OCI-LY1 (cell line): ENCODE measurements around the gene FAM219B.

Source experiments
- H2AFZ ChIP-seq: fragments of 200-600 bp; sonication (generic), shearing (Covaris generic); 2 replicates; pipeline ENCODE4 v1.6.0; 2014; ENCODE audit warnings: antibody characterized with exemption, mild to moderate bottlenecking, low read length
- H3F3A ChIP-seq: fragments of 200-600 bp; sonication (generic), shearing (Covaris generic); 2 replicates; pipeline ENCODE4 v1.6.0; 2014; ENCODE audit warnings: mild to moderate bottlenecking, antibody characterized with exemption, low read length, moderate library complexity; ENCODE audit not compliant: insufficient read depth
- H3K27ac ChIP-seq: fragments of 200-600 bp; sonication (generic); 2 replicates; pipeline ENCODE4 v1.5.1; 2014; ENCODE audit warnings: low read length, mixed run types, mild to moderate bottlenecking, low read depth; ENCODE audit not compliant: poor library complexity, severe bottlenecking
- H3K27me3 ChIP-seq: fragments of 200-600 bp; sonication (generic); 2 replicates; pipeline ENCODE4 v1.6.0; 2014; ENCODE audit warnings: antibody characterized with exemption, mild to moderate bottlenecking, low read length, moderate library complexity; ENCODE audit not compliant: insufficient read depth
- H3K36me3 ChIP-seq: fragments of 200-600 bp; sonication (generic); 2 replicates; pipeline ENCODE4 v1.6.1; 2014; ENCODE audit warnings: mild to moderate bottlenecking, antibody characterized with exemption, low read length, moderate library complexity, mixed read lengths; ENCODE audit not compliant: insufficient read depth
- H3K4me1 ChIP-seq: fragments of 200-600 bp; sonication (generic); 2 replicates; pipeline ENCODE4 v1.5.1; 2014; ENCODE audit warnings: mild to moderate bottlenecking, low read length, moderate library complexity; ENCODE audit not compliant: insufficient read depth, severe bottlenecking
- H3K4me2 ChIP-seq: fragments of 200-600 bp; sonication (generic), shearing (Covaris generic); 2 replicates; pipeline ENCODE4 v1.6.1; 2014; ENCODE audit warnings: low read length
- H3K4me3 ChIP-seq: fragments of 200-600 bp; sonication (generic); 2 replicates; pipeline ENCODE4 v1.5.1; 2014; ENCODE audit warnings: low read length, low read depth, mild to moderate bottlenecking, mixed read lengths; ENCODE audit not compliant: poor library complexity, severe bottlenecking
- H3K79me2 ChIP-seq: fragments of 200-600 bp; shearing (Covaris generic); 2 replicates; pipeline ENCODE4 v1.6.1; 2016; ENCODE audit warnings: mixed run types, low read length, mixed read lengths; ENCODE audit not compliant: insufficient read depth
- H3K9ac ChIP-seq: fragments of 200-600 bp; sonication (generic), shearing (Covaris generic); 2 replicates; pipeline ENCODE4 v1.6.1; 2014; ENCODE audit warnings: mild to moderate bottlenecking, low read length, mixed read lengths
- H3K9me2 ChIP-seq: fragments of 200-600 bp; sonication (generic), shearing (Covaris generic); 2 replicates; pipeline ENCODE4 v1.6.1; 2014; ENCODE audit warnings: low read depth, mild to moderate bottlenecking, low read length, mixed read lengths
- H3K9me3 ChIP-seq: fragments of 200-600 bp; shearing (Covaris generic); 2 replicates; pipeline ENCODE4 v1.6.1; 2014; ENCODE audit warnings: low read length, mixed read lengths
- H4K20me1 ChIP-seq: fragments of 200-600 bp; sonication (generic), shearing (Covaris generic); 2 replicates; pipeline ENCODE4 v1.6.0; 2016; ENCODE audit warnings: mild to moderate bottlenecking, low read length; ENCODE audit not compliant: insufficient read depth
- EZH2 ChIP-seq: fragments of 200-600 bp; sonication (generic), shearing (Covaris generic); IDR thresholded peaks from 2 replicates; pipeline ENCODE4 v1.8.0; 2017; ENCODE audit warnings: borderline replicate concordance, mixed run types, mild to moderate bottlenecking, antibody characterized with exemption, low read length, moderate library complexity, mixed read lengths
- TF ChIP-seq, protein P1 (sequence below): fragments of 200-600 bp; sonication (generic), shearing (Covaris generic); IDR thresholded peaks from 2 replicates; pipeline ENCODE4 v1.5.1; 2017; ENCODE audit warnings: mild to moderate bottlenecking, antibody characterized with exemption, low read length, moderate library complexity, mixed read lengths

Gene FAM219B

DNA sequence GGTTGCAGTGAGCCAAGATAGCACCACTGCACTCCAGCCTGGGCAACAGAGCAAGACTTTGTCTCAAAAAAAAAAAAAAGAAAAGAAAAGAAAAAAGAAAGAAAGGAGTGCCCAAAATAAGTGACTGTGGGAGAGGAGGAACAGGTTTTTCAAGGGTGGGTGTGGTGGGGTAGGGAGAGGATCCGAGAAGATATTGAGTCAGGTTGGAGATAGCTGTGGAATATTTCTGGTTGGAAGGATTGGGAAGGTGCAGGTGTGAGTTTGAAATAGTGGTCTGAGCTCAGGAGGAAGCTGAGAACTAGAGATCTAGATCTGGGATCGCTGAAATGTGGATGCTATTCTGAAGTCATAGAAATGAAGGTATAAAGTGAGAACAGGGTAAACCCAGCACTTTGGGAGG lies 41.3 kb downstream of the FAM219B start:
- peaks cover 27% of the 10 kb centered on the region for H3K79me2 ChIP-seq
- no peaks in the 10 kb centered on the region for H4K20me1 ChIP-seq
- H3K9me3 ChIP-seq = peaks cover 9% of the 10 kb centered on the region
- no peak overlapping the region for H3K9ac ChIP-seq
- H3K4me2 ChIP-seq = no peak overlapping the region
- H2AFZ ChIP-seq = no peak overlapping the region
- no peaks in the 10 kb centered on the region for H3K27me3 ChIP-seq
- H3K9me2 ChIP-seq = no peaks in the 10 kb centered on the region
- TF ChIP-seq, protein P1, sequence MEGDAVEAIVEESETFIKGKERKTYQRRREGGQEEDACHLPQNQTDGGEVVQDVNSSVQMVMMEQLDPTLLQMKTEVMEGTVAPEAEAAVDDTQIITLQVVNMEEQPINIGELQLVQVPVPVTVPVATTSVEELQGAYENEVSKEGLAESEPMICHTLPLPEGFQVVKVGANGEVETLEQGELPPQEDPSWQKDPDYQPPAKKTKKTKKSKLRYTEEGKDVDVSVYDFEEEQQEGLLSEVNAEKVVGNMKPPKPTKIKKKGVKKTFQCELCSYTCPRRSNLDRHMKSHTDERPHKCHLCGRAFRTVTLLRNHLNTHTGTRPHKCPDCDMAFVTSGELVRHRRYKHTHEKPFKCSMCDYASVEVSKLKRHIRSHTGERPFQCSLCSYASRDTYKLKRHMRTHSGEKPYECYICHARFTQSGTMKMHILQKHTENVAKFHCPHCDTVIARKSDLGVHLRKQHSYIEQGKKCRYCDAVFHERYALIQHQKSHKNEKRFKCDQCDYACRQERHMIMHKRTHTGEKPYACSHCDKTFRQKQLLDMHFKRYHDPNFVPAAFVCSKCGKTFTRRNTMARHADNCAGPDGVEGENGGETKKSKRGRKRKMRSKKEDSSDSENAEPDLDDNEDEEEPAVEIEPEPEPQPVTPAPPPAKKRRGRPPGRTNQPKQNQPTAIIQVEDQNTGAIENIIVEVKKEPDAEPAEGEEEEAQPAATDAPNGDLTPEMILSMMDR = no peak
- no peak for TF ChIP-seq EZH2
- no peak overlapping the region for H3K27ac ChIP-seq
- peaks cover 36% of the 10 kb centered on the region for H3K36me3 ChIP-seq
- peaks cover 11% of the 10 kb centered on the region for H3K4me1 ChIP-seq
- no peaks in the 10 kb centered on the region for H3F3A ChIP-seq
- H3K4me3 ChIP-seq = no peak overlapping the region

DNA sequence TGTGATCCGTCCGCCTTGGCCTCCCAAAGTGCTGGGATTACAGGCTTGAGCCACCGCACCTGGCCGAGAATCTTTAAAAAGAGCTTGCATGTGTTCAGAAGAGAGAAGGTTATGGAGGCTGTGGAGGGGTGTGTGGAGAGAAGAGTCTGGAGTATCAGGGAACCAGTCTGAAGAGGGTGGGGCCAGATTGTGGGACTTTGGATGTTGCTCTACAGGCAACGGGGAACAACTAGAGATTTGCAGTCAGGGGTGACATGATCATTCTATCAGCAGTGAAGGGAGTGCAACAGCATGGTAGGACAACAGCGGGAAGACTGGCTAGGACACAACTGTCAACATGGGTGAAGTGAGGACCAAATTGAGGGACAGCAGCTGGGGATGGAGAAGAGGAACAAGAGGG lies 42.4 kb downstream of the FAM219B start:
- no peaks in the 10 kb centered on the region for H3K9me2 ChIP-seq
- no peak overlapping the region for H2AFZ ChIP-seq
- TF ChIP-seq, protein P1 = no peak
- TF ChIP-seq EZH2 = no peak
- peaks cover 22% of the 10 kb centered on the region for H3K79me2 ChIP-seq
- no peak overlapping the region for H3K4me2 ChIP-seq
- H3K4me3 ChIP-seq = no peak overlapping the region
- no peak overlapping the region for H3K9ac ChIP-seq
- no peaks in the 10 kb centered on the region for H3K27me3 ChIP-seq
- peaks cover 29% of the 10 kb centered on the region for H3K36me3 ChIP-seq
- H3K27ac ChIP-seq = no peak overlapping the region
- H3K9me3 ChIP-seq = peaks cover 9% of the 10 kb centered on the region
- no peaks in the 10 kb centered on the region for H3F3A ChIP-seq
- H4K20me1 ChIP-seq = no peaks in the 10 kb centered on the region
- peaks cover 9% of the 10 kb centered on the region for H3K4me1 ChIP-seq

DNA sequence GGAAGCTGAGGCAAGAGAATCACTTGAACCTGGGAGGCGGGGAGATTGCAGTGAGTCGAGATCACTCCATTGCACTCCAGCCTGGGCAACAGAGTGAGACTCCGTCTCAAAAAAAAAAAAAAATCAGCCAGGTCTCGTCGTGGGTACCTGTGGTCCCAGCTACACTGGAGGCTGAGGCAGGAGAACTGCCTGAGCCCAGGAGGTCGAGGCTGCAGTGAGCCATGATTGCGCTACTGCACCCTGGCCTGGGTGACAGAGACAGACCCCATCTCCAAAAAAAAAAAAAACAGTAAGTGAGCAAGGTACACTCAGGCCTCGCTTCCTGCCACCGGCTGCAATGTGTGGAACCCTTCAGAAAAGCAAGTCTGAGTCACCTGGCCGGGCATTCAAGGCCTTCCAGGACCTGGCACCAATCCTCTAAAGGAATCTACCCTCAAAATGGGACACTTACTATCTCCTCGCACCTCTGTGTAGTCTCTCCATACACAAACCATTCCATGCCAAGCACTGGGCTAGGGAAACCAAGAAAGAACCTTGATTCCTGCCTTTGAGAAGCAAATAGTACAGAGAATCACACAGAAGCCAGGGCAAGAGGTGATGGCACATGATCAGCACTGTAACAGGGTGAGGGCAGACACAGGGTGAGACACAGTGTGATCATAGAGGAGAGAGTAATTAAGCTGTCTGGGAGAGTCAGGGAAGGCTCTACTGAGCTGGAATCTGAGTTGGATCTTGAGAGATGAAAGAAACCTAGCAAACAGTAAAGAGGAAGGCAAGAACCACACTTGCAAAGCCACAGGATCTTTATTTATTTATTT lies 43.2 kb downstream of the FAM219B start:
- no peak for TF ChIP-seq EZH2
- TF ChIP-seq, protein P1 = no peak
- peaks cover 16% of the 10 kb centered on the region for H3K4me1 ChIP-seq

More for the DNA sequence above, 43.2 kb downstream of the FAM219B start:
- no peaks in the 10 kb centered on the region for H3K27me3 ChIP-seq
- no peaks in the 10 kb centered on the region for H3F3A ChIP-seq
- H2AFZ ChIP-seq = no peak overlapping the region
- peaks cover 9% of the 10 kb centered on the region for H3K9me3 ChIP-seq
- peaks cover 15% of the 10 kb centered on the region for H3K79me2 ChIP-seq
- no peaks in the 10 kb centered on the region for H4K20me1 ChIP-seq
- H3K4me2 ChIP-seq = no peak overlapping the region
- H3K4me3 ChIP-seq = no peak overlapping the region
- H3K9ac ChIP-seq = no peak overlapping the region
- no peaks in the 10 kb centered on the region for H3K9me2 ChIP-seq
- peak overlapping the region; percentile 27 for H3K27ac ChIP-seq
- peaks cover 21% of the 10 kb centered on the region for H3K36me3 ChIP-seq
